Mesendoderm (in vitro differentiated cells): ENCODE measurements around the gene CCM2.

ENCODE experiments used
- DNase-seq: peaks from one replicate; pipeline ENCODE4 v3.0.0; 2013
- H2AK5ac ChIP-seq: 2 replicates; pipeline ENCODE4 v1.6.1; 2013; ENCODE audit warnings: low read length, inconsistent platforms
- H2BK120ac ChIP-seq: 2 replicates; pipeline ENCODE4 v1.6.1; 2013; ENCODE audit warnings: low read depth, mild to moderate bottlenecking, low read length, moderate library complexity, mixed read lengths
- H2BK15ac ChIP-seq: replicated peaks from 2 replicates; pipeline ENCODE4 v1.6.1; 2013; ENCODE audit warnings: low read depth, mild to moderate bottlenecking, moderate library complexity
- H2BK5ac ChIP-seq: 2 replicates; pipeline ENCODE4 v1.6.1; 2013; ENCODE audit warnings: low read length, inconsistent platforms
- H3K18ac ChIP-seq: 2 replicates; pipeline ENCODE4 v1.6.1; 2013; ENCODE audit warnings: mild to moderate bottlenecking, low read length, mixed read lengths
- H3K23ac ChIP-seq: one replicate; pipeline ENCODE4 v1.6.1; 2013; ENCODE audit warnings: low read length
- H3K27ac ChIP-seq: 2 replicates; pipeline ENCODE4 v1.5.1; 2013; ENCODE audit warnings: low read depth, mild to moderate bottlenecking, inconsistent platforms, low read length, moderate library complexity
- H3K27me3 ChIP-seq: 2 replicates; pipeline ENCODE4 v1.6.1; 2013; ENCODE audit warnings: low read length, control low read depth, mild to moderate bottlenecking, inconsistent platforms; ENCODE audit not compliant: insufficient read depth, poor library complexity
- H3K36me3 ChIP-seq: 2 replicates; pipeline ENCODE4 v1.6.1; 2013; ENCODE audit warnings: low read length, inconsistent platforms; ENCODE audit not compliant: control insufficient read depth, insufficient read depth
- H3K4ac ChIP-seq: one replicate; pipeline ENCODE4 v1.6.1; 2013; ENCODE audit warnings: low read depth, mild to moderate bottlenecking, low read length, moderate library complexity
- H3K4me1 ChIP-seq: 2 replicates; pipeline ENCODE4 v1.6.1; 2013; ENCODE audit warnings: low read depth, low read length, inconsistent platforms; ENCODE audit not compliant: control insufficient read depth
- H3K4me2 ChIP-seq: 2 replicates; pipeline ENCODE4 v1.6.1; 2013; ENCODE audit warnings: low read length
- H3K4me3 ChIP-seq: 2 replicates; pipeline ENCODE4 v1.5.1; 2013; ENCODE audit warnings: mild to moderate bottlenecking, low read length
- H3K56ac ChIP-seq: one replicate; pipeline ENCODE4 v1.6.1; 2013; ENCODE audit warnings: low read length
- H3K79me1 ChIP-seq: 2 replicates; pipeline ENCODE4 v1.6.1; 2013; ENCODE audit warnings: low read length, inconsistent platforms
- H3K79me2 ChIP-seq: 2 replicates; pipeline ENCODE4 v1.6.1; 2013; ENCODE audit warnings: mild to moderate bottlenecking, low read length; ENCODE audit not compliant: control insufficient read depth, insufficient read depth
- H3K9ac ChIP-seq: 2 replicates; pipeline ENCODE4 v1.6.1; 2013; ENCODE audit warnings: low read length, inconsistent platforms
- H4K5ac ChIP-seq: one replicate; pipeline ENCODE4 v1.6.1; 2013; ENCODE audit warnings: low read length
- H4K8ac ChIP-seq: one replicate; pipeline ENCODE4 v1.6.1; 2013; ENCODE audit warnings: low read depth, mild to moderate bottlenecking, control low read depth, low read length, moderate library complexity
- WGBS: extraction: QIAGEN DNeasy Blood & Tissue Kit; methylation state at CpG from one replicate; pipeline ENCODE4 v1.1.7; 2013; ENCODE audit warnings: low lambda C conversion rate, missing lambda C conversion rate; ENCODE audit not compliant: insufficient coverage; ENCODE audit errors: extremely low coverage; 5-methylcytosine and 5-hydroxymethylcytosine counted together

The CCM2 gene

GRCh38 chr7:45028138-45028919, 28.3 kb downstream of the CCM2 start:
- WGBS: no CpG with 5 or more reads among the region's 17 CpGs
- Histone ChIP-seq H3K79me1 (peaks cover 16% of the 10 kb centered on the region), H3K27me3 (no peaks in the 10 kb centered on the region), H2BK120ac (no peak overlapping the region), H2AK5ac (no peak overlapping the region), H3K4me2 (no peak overlapping the region), H2BK15ac (no peak overlapping the region), H3K36me3 (no peaks in the 10 kb centered on the region), H3K27ac (no peak overlapping the region), H2BK5ac (no peak overlapping the region), H3K4ac (no peak overlapping the region), H4K8ac (no peak overlapping the region), H3K23ac (no peak overlapping the region), H3K56ac (no peak overlapping the region), H3K18ac (no peak overlapping the region), H3K79me2 (peaks cover 3% of the 10 kb centered on the region), H3K9ac (no peak overlapping the region), H3K4me3 (no peak overlapping the region), H3K4me1 (no peaks in the 10 kb centered on the region), H4K5ac (no peak overlapping the region)
- DNase-seq: no peak

- no peak overlapping the region for H4K8ac ChIP-seq
- WGBS: no CpG with 5 or more reads among the region's 7 CpGs
- no peak overlapping the region for H2BK120ac ChIP-seq
Measured at GRCh38 chr7:45028920-45029344, 28.9 kb downstream of the CCM2 start.

GRCh38 chr7:45031829-45032228, 31.8 kb downstream of the CCM2 start:
- Histone ChIP-seq H3K4me3 (no peak overlapping the region), H3K79me2 (peaks cover 7% of the 10 kb centered on the region), H3K4me2 (no peak overlapping the region), H2BK120ac (no peak overlapping the region), H3K9ac (no peak overlapping the region), H3K56ac (no peak overlapping the region), H3K23ac (no peak overlapping the region), H3K36me3 (no peaks in the 10 kb centered on the region), H3K4me1 (no peaks in the 10 kb centered on the region), H2AK5ac (no peak overlapping the region), H2BK15ac (no peak overlapping the region), H3K79me1 (peaks cover 21% of the 10 kb centered on the region), H4K8ac (no peak overlapping the region), H3K18ac (no peak overlapping the region), H3K27ac (no peak overlapping the region), H3K27me3 (no peaks in the 10 kb centered on the region), H4K5ac (no peak overlapping the region), H3K4ac (no peak overlapping the region), H2BK5ac (no peak overlapping the region)
- peak; percentile 27 for DNase-seq
- WGBS: no CpG with 5 or more reads among the region's 4 CpGs

More at GRCh38 chr7:45028920-45029344, 28.9 kb downstream of the CCM2 start:
- no peak overlapping the region for H2BK5ac ChIP-seq
- no peak overlapping the region for H3K18ac ChIP-seq
- no peaks in the 10 kb centered on the region for H3K4me1 ChIP-seq
- H3K4me2 ChIP-seq: no peak overlapping the region
- no peak overlapping the region for H3K9ac ChIP-seq
- H3K36me3 ChIP-seq: no peaks in the 10 kb centered on the region
- no peak overlapping the region for H3K56ac ChIP-seq
- peaks cover 3% of the 10 kb centered on the region for H3K79me2 ChIP-seq
- no peak overlapping the region for H2AK5ac ChIP-seq
- no peak overlapping the region for H4K5ac ChIP-seq
- H3K27ac ChIP-seq: no peak overlapping the region
- H2BK15ac ChIP-seq: no peak overlapping the region
- no peaks in the 10 kb centered on the region for H3K27me3 ChIP-seq
- H3K23ac ChIP-seq: no peak overlapping the region
- DNase-seq: no peak
- H3K4me3 ChIP-seq: no peak overlapping the region
- peaks cover 17% of the 10 kb centered on the region for H3K79me1 ChIP-seq
- H3K4ac ChIP-seq: no peak overlapping the region

- H2BK120ac ChIP-seq: no peak overlapping the region
- H3K18ac ChIP-seq: no peak overlapping the region
- no peak overlapping the region for H3K27ac ChIP-seq
- no peak overlapping the region for H3K4me2 ChIP-seq
- H3K79me2 ChIP-seq: peaks cover 7% of the 10 kb centered on the region
- H3K27me3 ChIP-seq: no peaks in the 10 kb centered on the region
- no peaks in the 10 kb centered on the region for H3K36me3 ChIP-seq
- no peaks in the 10 kb centered on the region for H3K4me1 ChIP-seq
- no peak overlapping the region for H3K23ac ChIP-seq
- no peak overlapping the region for H2BK15ac ChIP-seq
- no peak overlapping the region for H4K8ac ChIP-seq
- no peak overlapping the region for H3K4ac ChIP-seq
- no CpG with 5 or more reads among the region's 4 CpGs for WGBS
- H2BK5ac ChIP-seq: no peak overlapping the region
- no peak overlapping the region for H3K4me3 ChIP-seq
- DNase-seq: no peak
- no peak overlapping the region for H3K9ac ChIP-seq
- no peak overlapping the region for H4K5ac ChIP-seq
- no peak overlapping the region for H3K56ac ChIP-seq
- H3K79me1 ChIP-seq: peaks cover 18% of the 10 kb centered on the region
- no peak overlapping the region for H2AK5ac ChIP-seq
Measured at GRCh38 chr7:45032421-45032820, 32.4 kb downstream of the CCM2 start.

- Histone ChIP-seq H2AK5ac (no peak overlapping the region), H4K8ac (no peak overlapping the region)
Measured at GRCh38 chr7:45033261-45033930, 33.4 kb downstream of the CCM2 start.

More at GRCh38 chr7:45033261-45033930, 33.4 kb downstream of the CCM2 start:
- no CpG with 5 or more reads among the region's 1 CpG for WGBS
- Histone ChIP-seq H3K4me3 (no peak overlapping the region), H2BK15ac (no peak overlapping the region), H3K23ac (no peak overlapping the region), H3K36me3 (no peaks in the 10 kb centered on the region), H3K4ac (no peak overlapping the region), H2BK120ac (no peak overlapping the region), H3K27me3 (no peaks in the 10 kb centered on the region), H3K4me1 (no peaks in the 10 kb centered on the region), H3K27ac (no peak overlapping the region), H4K5ac (no peak overlapping the region), H3K56ac (no peak overlapping the region), H3K79me2 (peaks cover 4% of the 10 kb centered on the region), H3K79me1 (peaks cover 23% of the 10 kb centered on the region), H2BK5ac (no peak overlapping the region), H3K9ac (no peak overlapping the region), H3K18ac (no peak overlapping the region), H3K4me2 (no peak overlapping the region)
- no peak for DNase-seq
